GM18502 (cell line): Measurements from ENCODE around the gene GDI2.
A peak's percentile ranks its signal among the peaks of the same experiment; 100 is the strongest.
"Not testable (repeated sequence)": the region's sequence is repeated elsewhere in the genome, so short reads cannot be mapped to it uniquely, and the experiment has no call there.

Experiments used
- ATAC-seq: cut with Tn5 transposase; IDR thresholded peaks from one replicate; pipeline ENCODE4 v1.9.1; 2021; ENCODE audit warnings: mild to moderate bottlenecking; ENCODE audit not compliant: unreplicated experiment, poor library complexity

GDI2 gene

DNA sequence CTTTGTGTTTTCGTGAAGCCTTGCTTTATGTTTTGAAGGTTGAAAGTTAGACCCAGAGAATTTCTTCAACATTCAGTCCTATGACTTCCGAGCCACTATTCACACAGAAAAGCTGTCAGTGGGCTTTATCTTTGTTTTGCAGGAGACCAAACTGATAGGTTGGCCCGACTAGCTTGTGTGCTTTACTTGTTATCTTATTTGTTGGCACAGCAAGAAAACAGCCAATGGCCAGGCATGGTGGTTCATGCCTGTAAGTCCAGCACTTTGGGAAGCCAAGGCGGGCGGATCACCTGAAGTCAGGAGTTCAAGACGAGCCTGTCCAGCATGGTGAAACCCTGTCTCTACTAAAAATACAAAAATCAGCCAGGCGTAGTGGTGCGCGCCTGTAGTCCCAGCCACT lies 16.0 kb upstream of the GDI2 start:
- no peak for ATAC-seq

DNA sequence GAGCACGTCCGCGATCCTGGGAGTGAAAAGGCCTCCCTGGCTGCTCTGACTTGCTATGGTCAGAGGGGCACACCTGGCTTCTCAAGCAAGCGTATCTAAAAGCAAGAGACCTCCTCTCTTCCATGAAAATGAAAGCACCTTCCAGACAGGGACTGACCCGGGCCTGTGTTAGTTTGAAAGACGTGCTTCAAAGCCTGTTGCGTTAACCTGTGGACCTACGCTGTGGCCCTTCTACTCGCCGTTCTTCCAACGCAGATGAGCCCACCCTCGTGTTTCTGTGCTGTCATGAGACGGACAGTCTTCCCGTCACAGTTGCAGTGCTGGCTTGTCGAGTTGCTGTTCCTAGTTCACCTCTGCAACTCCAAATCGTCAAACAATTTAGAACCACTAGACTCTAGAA lies 15.5 kb upstream of the GDI2 start:
- no peak for ATAC-seq

DNA sequence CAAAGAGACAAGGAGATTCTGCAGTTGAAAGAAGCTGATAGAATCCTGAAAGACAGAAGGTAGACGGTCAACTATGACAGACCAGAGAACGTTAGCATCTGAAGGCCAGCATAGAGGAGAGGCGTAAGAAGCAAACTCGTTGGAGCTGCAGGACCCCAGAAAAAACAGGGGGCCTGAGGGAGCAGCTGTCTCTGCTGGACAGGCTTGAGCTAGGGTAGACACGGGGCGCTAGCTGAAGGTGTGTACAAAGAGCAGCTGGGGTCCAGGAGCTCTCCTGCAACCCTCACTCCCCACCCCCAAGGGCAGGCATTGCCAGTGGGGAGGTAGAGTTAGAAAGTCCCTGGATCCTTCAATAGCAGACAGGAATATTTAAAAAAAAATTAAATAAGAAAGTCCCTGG lies 14.6 kb upstream of the GDI2 start:
- ATAC-seq, result no peak

DNA sequence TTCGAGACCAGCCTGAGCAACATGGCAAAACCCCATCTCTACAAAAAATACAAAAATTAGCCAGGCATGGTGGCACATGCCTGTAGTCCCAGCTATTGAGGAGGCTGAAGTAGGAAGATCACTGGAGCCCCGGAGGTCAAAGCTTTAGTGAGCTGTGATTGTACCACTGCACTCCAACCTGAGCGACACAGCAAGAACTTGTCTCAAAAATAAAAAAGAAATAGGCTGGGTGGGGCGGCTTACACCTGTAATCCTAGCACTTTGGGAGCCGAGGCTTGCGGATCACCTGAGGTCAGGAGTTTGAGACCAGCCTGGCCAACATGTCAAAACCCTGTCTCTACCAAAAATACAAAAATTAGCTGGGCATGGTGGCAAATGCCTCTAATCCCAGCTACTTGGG lies 13.3 kb upstream of the GDI2 start:
- not testable (repeated sequence) for ATAC-seq

DNA sequence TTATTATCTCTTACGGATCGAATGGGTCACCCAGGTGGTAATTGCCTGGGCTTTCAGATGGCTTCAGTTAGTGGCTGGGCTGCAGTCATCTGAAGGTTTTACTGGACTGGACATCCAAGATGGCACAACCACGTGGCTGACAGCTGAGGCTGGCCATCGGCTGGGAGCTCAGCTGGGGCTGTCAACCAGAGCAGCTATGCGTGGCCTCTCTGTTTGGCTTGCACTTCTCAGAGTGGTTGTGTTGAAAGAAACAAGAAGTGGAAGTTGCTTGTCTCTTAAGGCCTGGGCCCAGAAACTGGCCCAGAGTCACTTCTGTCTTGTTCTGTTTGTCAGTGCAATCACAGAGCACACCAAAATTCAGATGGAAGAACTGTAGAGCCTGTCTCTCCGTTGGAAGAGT lies 5.7 kb upstream of the GDI2 start:
- peak; percentile 41 for ATAC-seq

DNA sequence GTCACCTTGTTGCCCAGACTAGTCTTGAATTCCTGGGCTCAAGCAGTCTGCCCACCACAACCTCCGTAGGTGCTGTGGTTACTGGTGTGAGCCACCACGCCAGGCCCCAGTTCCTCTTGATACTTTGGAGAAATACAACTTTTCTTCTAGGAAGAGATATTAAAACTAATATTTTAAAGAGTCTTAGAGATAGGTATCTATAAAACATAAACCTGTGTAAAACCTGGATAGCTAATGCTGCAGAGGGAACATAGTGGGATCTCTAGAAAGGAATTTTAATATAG lies 4.8 kb upstream of the GDI2 start:
- no peak for ATAC-seq

DNA sequence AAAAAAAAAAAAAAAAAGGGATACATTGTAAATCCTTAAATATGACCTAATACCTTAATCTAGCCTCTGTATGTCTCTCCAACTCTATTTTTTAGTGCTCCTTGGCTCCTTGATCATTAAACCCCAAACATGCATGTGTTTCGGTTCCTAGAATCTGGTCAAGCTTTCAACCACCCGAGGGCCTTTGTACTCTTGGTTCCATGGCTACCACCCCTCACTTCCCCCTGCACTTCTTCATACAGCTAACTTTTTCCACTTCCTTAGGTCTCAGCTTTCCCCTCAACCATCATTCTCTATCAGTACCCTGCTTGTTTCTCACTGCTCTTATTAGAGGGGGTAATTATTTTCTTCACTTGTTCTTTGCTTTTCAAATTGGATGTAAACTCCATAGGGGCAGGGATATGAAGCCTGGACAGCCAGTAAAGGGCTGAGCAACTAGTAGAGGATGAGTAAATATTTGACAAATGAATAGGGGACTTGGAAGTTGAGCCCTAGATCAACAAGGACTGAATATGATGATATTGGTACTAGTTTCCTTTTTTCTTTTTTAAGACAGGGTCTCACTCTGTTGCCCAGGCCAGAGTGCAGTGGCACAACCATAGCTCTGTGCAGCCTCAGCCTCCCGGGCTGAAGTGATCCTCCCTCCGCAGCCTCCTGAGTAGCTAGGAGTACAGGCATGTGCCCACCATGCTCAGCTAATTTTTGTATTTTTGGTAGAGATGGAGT lies 4.3 kb upstream of the GDI2 start:
- ATAC-seq, result no peak

DNA sequence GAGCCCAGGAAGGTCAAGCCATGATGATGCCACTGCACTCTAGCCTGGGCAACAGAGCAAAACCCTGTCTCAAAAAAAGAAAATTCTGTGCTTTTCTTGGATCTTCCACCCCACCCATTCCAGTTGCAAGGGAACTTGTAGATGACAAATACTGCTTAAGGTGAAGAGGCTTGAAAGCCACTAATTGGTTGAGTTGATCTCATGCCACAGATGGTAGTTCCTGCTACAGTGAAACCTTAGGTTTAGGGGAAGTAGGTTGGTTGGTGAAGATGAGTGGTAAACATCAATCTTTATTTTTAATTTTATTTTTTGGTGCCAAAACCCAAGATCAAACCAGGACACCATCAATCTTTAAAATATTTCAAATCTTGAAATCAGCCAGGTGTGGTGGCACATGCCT lies 2.9 kb upstream of the GDI2 start:
- ATAC-seq, result no peak

DNA sequence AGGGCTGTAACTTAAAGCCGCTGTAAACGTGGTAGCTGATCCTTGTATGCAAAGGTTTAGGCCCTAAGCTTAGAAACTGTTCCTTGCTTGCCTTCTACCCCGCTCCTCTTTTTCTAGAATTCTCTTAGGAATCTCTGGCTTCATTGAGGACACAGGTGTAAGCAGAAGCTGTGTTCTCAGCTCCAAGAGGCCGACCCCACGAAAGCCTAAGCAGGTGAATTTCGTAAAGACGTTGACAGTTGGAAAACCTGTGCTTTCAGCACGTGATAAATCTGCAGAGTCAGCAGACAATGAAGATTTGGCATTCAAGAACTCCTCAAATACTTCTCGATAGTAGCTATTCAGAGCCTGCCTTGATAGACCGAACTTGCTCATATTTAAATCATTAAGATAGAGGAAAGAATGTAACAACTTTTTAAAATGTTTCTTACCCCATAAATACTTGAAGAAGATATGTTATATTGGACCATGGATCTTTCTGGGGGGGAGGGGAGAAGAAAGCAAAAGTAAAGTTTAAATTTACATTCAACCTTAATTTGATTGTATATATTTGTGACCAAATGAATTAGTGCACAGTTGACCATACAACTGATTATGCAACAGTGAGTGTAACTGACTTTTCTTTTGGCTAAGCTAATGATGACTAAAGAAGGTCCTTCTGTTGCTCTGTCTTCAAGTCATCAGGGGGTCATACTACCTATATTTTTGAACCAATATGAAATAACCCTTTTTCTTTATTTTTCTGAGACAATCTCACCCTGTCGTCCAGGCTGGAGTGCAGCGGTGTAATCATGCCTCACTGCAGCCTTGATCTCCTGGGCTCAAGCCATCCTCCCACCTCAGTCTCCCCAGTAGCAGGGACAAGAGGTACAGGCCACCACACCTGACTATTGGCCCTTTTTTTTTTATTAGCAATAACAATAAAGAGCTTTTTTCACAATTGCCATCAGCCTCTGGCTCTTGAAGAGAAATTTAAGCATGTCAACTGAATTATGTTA lies 1.2 kb upstream of the GDI2 start:
- no peak for ATAC-seq

DNA sequence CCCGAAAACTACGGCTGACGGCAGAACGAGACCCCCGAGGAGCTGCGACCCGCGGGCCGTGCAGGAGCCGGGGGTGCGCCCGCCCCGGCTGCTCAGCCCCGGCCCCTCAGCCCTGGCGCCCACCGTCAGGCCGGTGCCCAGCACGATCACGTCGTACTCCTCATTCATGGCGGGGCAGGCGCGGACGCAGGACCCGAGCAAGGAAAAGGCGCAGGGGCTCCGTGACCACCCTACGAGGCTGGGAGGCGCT lies 218 bp downstream of the GDI2 start:
- peak; percentile 31 for ATAC-seq

DNA sequence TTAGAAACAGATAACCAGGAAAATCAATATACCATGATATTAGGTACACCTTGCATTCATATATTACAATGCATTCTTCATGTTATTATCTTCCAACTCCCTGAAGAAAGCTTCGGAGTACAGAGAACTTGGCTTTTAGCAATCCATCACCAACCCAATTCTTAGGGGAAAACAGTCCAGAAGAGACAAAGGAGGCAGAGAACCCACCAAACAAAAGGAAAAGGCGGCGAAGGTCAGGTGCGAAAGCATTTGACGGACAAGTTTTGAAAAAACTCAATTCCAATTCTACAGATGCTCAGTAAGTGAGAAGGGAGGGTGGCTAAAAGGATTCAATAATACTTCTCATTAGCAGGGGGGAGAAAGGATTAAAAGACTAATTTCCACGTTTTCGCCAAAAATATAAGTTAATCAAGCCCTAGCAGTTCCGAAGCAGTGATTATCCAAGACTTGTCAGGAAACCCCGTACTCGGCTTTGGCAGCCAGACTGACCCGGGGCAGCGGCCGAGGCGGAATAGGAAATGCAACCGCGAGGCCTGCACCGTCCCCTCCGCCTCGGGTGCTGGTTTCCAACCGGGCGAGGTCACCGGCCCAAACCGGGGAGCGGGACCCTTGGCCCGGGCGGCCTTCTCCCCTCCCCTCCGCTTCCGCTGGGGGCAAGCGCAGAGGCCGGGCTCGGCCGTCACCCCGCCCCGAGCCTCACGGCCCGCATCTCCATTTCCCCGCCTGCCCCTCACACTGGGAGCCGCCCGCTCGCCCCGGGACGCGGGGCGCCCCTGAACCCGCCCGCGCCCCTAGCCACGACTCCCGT lies 747 bp downstream of the GDI2 start:
- peak; percentile 34 for ATAC-seq

DNA sequence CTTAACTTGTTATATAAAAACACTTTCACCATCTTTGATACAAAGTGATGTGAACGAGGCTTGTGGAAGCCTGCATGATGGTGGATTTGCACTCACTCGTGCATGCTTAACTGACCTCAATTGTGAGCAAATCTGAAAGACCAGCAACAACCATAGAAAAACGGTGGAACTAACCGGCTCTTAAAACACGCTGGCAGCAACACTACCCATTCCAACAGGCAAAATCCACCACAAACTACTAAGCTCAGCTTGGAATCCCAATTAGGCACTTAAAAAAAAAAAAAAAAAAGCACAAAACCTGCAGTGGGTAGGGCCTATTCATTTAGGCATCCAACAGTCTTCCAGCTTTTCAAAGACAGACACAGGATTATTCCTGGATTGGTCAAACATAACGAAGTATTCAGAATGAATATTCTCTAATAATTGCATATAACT lies 1.8 kb downstream of the GDI2 start:
- no peak for ATAC-seq

DNA sequence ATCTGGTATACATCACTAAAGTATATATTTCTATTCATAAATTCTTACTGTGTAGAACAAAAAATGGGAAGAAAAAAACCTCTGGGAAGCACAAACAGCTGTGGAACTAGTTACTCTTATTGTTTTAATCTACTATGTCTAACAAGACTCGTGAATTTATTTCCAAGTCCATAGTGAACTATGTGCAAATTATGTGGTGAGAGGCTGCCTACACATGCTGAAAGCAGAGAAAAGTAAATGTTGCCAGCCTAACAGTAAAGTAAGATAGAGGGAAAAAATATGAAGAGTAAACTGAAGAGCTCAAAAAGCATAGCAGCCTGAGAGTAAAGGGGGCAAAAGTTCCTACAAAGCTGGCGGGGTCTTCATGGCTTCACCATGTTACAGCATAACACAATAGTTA lies 3.0 kb downstream of the GDI2 start:
- ATAC-seq, result no peak

DNA sequence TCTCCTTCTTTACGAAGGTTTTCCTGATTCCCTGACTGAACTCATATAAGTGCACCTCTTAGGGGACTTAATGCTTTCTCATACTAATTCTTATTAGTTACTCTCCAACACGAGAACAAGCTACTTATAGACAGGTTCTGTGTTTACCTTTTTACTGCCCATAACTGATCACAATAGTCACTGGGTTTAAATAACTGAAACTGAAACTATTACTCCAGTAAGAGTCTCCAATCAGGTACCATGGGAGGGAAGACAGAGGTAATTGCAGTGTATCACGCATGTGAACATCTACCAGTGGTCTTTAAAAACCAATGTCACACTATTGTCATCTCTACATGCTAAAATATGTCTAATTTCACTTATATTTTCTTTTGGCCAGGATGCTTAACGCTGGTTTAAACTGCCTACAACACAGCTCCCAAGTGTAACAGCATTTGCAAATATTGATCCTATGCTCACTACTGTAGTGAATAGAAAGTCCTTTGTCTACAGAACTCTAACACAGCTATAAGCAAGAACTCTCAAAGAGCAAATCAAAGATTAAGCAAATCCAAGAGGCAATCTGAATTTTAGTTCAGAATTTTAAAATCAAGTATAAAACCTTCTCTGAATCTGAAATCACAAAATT lies 3.6 kb downstream of the GDI2 start:
- ATAC-seq, result no peak

DNA sequence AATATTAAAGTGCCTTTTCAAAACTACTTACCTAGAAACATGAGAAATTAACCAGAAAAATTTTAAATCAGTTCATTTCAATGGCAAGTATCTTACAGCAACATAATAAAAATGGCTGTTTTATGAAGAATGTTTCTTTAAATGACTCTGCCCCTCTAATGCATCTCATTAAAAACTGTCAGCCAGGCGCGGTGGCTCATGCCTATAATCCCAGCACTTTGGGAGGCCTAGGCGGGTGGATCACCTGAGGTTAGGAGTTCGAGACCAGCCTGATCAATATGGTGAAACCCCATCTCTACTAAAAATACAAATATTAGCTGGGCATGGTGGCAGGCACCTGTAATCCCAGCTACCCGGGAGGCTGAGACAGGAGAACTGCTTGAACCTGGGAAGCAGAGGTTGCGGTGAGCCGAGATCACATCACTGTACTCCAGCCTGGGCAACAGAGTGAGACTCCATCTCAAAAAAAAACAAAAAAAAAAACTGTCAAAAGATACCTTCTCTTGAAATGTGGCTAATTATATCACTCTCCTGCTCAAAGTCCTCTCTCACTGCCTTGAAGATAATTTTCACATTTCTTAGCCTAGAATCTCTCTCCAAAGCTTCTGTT lies 4.3 kb downstream of the GDI2 start:
- not testable (repeated sequence) for ATAC-seq

DNA sequence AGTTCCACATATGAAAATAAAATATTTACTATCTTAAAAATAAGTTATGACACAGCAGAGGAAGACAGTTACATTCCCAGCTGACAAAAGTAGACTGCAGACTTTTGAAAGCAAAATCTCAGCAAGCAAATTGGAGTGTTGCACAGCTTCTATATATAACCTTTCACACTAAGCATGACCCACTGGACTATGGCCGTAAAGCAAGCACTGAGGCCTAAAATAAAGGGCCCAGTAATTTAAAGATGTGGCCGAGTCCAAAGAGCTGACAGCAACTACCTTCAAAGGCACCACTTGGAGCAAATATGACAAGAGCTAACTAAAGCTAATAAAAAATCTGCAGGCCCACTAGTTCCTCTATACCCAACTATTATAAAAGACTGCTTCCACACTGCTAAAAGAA lies 6.5 kb downstream of the GDI2 start:
- no peak for ATAC-seq

DNA sequence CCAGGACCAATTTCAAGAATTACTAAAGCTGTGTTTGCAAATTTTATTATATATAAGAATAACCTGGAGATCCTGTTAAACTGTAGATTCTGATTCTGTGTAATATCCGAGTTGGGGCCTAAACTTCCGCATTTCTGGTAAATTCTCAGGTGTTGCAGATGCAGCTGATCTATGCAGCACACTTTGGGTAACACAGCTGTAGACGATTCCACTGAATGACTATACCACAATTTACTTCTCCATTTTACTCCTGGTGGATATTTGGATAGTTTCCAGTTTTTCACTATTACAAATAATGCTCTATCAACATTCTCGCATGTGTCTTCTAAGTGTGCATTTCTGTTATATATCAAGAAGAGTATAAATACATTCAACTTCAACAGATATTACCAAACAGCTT lies 7.5 kb downstream of the GDI2 start:
- ATAC-seq, result no peak

DNA sequence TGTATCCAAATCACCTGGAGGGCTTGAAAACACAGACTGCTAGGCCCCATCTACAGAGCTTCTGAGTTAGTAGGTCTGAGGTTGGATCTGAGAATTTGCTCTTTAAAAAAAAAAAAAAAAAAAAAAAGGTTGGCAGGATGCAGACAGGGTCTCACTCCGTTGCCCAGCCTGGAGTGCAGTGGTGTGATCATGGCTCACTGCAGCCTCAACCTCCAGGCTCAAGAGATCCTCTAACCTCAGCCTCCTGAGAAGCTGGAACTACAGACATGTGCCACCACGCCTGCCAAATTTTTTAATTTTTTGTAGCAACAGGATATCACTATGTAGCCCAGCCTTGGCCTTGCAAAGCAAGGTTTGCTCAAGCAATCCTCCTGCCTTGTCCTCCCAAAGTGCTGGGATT lies 8.0 kb downstream of the GDI2 start:
- no peak for ATAC-seq

DNA sequence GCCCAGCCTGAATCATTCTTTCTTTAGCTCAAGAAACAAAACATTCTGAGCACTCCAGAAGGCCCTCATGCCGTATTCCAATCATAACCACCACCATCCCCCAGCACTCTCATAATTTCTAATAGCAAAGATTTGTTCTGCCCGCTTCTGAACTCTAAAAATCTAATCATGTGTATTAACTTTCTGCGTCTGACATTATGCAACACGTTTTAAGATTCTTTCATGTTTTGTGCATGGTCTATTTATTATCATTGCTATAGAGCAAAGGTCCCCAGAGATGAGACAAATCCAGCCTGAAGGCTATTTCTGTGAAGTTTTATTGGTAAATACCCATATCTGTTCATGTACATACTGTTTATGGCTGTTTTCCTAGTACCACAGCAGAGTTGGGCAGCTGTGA lies 8.8 kb downstream of the GDI2 start:
- no peak for ATAC-seq

DNA sequence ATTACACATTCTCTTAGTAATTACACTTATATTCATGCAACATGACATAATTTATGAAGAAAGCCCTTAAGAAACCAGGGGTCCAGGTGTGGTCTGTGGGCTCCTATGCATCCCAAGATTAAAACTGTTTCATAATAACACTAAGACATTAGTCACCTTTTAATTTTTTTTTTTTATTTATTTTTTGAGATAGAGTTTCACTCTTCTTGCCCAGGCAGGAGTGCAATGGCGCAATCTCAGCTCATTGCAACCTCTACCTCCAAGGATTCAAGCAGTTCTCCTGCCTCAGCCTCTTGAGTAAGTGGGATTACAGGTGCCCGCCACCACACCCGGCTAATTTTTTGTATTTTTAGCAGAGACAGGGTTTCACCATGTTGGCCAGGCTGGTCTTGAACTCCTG lies 12.5 kb downstream of the GDI2 start:
- ATAC-seq, result no peak
